ENCODE measurements around the gene APOC3.

APOC3 gene

DNA sequence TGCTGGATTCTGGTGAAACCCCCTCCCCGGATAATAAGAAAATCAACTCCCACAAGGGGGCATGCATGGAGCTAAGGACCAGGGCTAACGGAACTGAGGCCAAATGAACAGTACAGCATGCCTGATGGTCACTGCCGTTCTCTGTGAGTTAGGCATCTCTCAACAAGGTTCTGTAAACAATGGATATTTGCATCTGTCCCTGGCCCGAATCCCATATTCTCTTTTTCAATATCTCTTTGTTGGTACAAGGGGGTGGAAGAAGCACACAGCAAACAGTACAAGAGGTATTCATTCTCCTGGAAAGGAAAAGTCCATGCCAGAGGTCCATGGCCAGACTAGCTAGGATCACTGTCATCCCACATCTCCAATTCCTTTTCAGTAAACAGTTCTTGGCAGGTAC, 39.9 kb downstream of the APOC3 start:
- TF ChIP-seq REST (IDR thresholded peaks at IDR 0.05; ENCODE audit: insufficient read depth in 1 of 2, low read depth in 2 of 2, low read length in 2 of 2) (no peak), SIN3A (IDR thresholded peaks at IDR 0.05; ENCODE audit: borderline replicate concordance, insufficient read depth, low read length) (no peak), FOXP2 (optimal IDR thresholded peaks at IDR 0.05; ENCODE audit: borderline replicate concordance, extremely low read depth, extremely low read length, insufficient read depth) (no peak), TAF1 (IDR thresholded peaks at IDR 0.05; ENCODE audit: borderline replicate concordance, insufficient read depth, low read length) (no peak), POLR2AphosphoS5 (IDR thresholded peaks at IDR 0.05; ENCODE audit: low read depth, low read length) (no peak)

DNA sequence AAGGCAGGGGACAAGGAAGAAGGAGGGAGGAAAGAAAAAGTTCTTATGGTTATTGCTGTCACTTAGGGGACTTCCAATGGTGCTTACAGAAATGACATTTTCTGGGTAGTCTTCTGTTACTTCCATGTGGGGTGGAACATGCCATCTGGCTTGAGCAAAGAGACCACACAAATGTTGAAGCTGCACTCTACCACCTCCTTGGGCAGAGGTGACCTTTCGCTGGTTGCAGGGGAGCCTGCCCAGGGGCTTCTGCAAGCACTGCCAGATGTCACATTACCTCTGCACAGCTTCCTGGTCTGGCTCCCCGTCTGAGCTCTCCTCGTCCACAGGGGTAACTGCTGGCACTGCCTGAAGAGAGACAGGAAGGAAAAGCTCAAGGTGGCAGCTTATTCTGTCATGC, 40.3 kb downstream of the APOC3 start:
- TF ChIP-seq TAF1 (IDR thresholded peaks at IDR 0.05; ENCODE audit: borderline replicate concordance, insufficient read depth, low read length) (no peak), REST (IDR thresholded peaks at IDR 0.05; ENCODE audit: insufficient read depth in 1 of 2, low read depth in 2 of 2, low read length in 2 of 2) (no peak), POLR2AphosphoS5 (IDR thresholded peaks at IDR 0.05; ENCODE audit: low read depth, low read length) (no peak), FOXP2 (optimal IDR thresholded peaks at IDR 0.05; ENCODE audit: borderline replicate concordance, extremely low read depth, extremely low read length, insufficient read depth) (no peak), SIN3A (IDR thresholded peaks at IDR 0.05; ENCODE audit: borderline replicate concordance, insufficient read depth, low read length) (no peak)

- no peak for TF ChIP-seq FOXP2 (optimal IDR thresholded peaks at IDR 0.05; ENCODE audit: borderline replicate concordance, extremely low read depth, extremely low read length, insufficient read depth)
- TF ChIP-seq REST (IDR thresholded peaks at IDR 0.05; ENCODE audit: insufficient read depth in 1 of 2, low read depth in 2 of 2, low read length in 2 of 2) = no peak
- TF ChIP-seq SIN3A (IDR thresholded peaks at IDR 0.05; ENCODE audit: borderline replicate concordance, insufficient read depth, low read length) = no peak
- no peak for TF ChIP-seq TAF1 (IDR thresholded peaks at IDR 0.05; ENCODE audit: borderline replicate concordance, insufficient read depth, low read length)
These were observed 41.5 kb downstream of the APOC3 start for GRCh38 chr11:116871248-116871647.

- TF ChIP-seq FOXP2 (optimal IDR thresholded peaks at IDR 0.05; ENCODE audit: borderline replicate concordance, extremely low read depth, extremely low read length, insufficient read depth) (no peak), SIN3A (IDR thresholded peaks at IDR 0.05; ENCODE audit: borderline replicate concordance, insufficient read depth, low read length) (no peak), TAF1 (IDR thresholded peaks at IDR 0.05; ENCODE audit: borderline replicate concordance, insufficient read depth, low read length) (no peak), POLR2AphosphoS5 (IDR thresholded peaks at IDR 0.05; ENCODE audit: low read depth, low read length) (no peak), REST (IDR thresholded peaks at IDR 0.05; ENCODE audit: insufficient read depth in 1 of 2, low read depth in 2 of 2, low read length in 2 of 2) (no peak)
These were observed 43.7 kb downstream of the APOC3 start for GRCh38 chr11:116873381-116873780.

DNA sequence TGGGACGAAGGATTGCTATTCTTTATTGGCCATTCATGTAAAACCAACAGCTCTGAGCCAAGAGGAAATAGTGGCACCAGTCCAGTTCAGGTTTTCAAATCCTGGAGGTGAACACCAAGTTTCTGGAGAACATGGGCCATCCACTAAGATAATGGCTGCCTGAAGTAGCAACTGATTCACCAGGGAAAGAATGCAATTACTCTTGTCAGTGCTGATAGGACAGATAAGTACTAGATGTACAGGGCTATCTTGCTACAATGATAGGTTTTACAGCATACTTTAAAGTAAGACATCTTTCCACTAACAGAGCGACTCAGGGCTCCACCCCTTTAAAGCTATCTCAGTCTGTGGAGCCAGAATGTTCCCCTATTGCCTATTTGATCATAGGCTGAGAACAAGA, 44.5 kb downstream of the APOC3 start:
- TF ChIP-seq TAF1 (IDR thresholded peaks at IDR 0.05; ENCODE audit: borderline replicate concordance, insufficient read depth, low read length) = no peak
- TF ChIP-seq REST (IDR thresholded peaks at IDR 0.05; ENCODE audit: insufficient read depth in 1 of 2, low read depth in 2 of 2, low read length in 2 of 2) = no peak
- no peak for TF ChIP-seq SIN3A (IDR thresholded peaks at IDR 0.05; ENCODE audit: borderline replicate concordance, insufficient read depth, low read length)
- no peak for TF ChIP-seq POLR2AphosphoS5 (IDR thresholded peaks at IDR 0.05; ENCODE audit: low read depth, low read length)
- no peak for TF ChIP-seq FOXP2 (optimal IDR thresholded peaks at IDR 0.05; ENCODE audit: borderline replicate concordance, extremely low read depth, extremely low read length, insufficient read depth)

Measured in PFSK-1 (cell line).